Measurements from ENCODE around the gene DOK1.

The DOK1 gene

DNA sequence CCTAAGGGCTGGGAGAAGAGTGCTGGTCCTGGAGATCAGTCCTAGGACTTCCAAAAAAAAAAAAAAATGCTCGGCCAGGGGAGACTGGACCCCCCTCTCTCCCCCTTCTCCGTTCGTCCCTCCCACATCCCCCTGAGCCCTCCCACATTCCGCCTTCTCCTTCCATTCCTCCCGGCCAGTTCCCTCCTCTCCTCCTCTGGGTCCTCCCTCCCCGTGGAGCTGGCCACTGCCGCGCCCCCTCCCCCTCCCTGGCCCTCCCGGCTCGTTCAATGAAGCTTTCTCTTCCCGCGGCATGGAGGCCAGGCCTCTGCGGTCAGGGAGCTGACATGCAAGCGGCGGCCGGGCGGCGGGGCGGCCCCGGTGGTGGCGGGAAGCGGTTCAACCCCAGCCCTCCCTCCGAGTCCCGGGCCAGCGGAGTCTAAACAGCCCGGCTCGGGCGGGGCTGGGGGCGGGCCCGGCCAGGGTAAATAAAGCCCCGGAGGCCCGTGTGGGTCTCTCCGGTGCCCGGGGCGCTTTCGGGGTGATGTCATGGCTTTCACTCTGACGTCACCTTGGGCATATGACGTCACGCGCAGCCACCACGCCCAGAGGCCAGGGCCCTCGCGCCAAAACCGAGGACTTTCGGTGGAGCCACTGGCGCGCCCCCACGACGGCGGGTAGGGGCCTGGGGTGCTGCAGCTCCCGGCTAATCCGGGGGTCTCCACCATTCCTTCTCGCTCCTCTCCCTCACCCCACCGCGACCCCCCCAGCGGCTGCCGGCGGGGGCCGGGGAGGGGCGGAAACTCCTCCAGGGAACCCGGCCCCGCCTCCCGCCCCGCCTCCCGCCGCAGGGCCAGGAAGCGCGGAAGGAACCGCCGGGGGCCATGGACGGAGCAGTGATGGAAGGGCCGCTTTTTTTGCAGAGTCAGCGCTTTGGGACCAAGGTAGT is at the start of gene DOK1, which contains the start of gene LOXL3:
Gene DOK1 (plus strand): TSS at position 829 of the 928 bp plus-strand sequence. CDS start 35 bp downstream, at position 864.
Gene LOXL3 (minus strand): TSS at position 51 of the 928 bp plus-strand sequence. CDS start 1,308 bp downstream, outside the sequence.
- peak; percentile 92 for DNase-seq

DNA sequence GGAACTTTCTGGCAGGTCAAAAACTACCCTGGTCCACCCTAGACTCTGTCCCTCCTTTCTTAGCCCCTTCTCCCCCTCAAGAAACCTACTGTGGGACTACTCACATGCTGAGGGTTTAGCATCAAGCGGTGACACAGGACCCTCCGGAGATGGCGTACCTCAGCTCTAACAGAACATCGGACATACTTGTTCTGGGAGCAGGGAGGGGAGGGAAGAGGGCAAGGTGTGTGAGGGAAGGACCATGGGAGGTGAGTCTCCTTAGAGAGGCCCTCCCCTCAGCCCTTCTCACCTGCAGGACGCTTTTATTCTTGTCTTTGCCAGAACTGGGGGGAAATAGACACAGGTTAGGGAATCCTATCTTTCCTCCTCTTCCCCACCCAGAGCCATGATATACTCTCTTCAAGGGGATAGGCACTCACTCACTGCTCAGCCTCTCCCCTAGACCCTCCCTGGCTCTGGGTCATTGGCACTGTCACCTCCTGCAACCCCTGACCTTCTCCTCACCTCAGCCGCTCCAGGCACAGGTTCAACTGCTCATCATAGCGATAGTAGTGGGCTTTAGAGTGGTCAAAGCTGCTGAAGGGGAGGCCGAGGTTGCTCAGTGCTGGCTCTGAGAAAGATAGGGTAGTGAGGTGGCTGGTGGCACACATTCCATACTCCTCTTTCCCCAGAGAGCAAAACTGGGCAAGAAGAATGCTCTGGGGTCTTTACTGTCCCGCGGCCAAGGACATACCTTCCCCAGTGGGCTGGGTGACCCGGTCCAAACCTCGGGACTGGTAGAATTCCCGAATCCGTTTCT is 48.9 kb upstream of the DOK1 start:
- DNase-seq: no peak

DNA sequence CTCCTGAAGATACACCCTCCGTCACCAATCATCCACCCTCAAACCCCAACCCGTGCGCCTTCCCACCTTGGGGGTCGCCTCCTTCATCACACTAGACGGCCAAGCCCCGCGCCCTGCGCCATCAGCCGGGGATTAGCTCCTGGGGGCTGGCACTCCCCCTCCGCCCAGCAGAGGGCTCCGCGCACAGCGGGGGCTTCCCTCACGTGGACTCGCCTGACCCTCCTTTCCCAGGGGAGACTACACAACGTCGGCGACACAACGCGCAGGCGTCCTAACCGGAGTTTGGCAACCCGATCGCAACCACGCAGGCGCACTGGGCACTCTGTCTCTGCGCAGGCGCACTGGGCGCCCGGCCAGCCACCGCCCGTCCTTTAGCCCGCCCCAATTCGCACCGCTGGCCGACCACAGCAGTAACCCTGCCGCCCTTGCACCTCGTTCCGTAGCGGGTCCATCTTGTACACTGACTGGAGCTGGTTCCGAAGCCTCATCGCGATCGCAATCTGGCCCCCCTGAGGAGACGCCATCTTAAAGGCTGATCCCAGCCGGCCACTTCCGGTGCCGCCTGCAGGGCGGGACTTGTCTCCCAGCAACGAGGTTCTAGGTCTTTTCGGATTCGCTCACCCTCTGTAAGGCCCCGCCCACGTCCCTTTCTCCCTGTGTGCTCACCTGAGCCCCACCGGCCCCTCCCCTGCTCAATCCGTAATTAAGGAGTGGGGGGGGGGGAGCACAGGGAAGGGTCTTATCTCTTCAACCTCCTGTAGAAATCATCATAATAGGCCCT is 47.2 kb upstream of the DOK1 start, which contains the start of gene PCGF1:
Gene PCGF1 (minus strand): TSS at position 551 of the 781 bp plus-strand sequence. CDS start 27 bp downstream, at position 524.
- peak; percentile 98 for DNase-seq

DNA sequence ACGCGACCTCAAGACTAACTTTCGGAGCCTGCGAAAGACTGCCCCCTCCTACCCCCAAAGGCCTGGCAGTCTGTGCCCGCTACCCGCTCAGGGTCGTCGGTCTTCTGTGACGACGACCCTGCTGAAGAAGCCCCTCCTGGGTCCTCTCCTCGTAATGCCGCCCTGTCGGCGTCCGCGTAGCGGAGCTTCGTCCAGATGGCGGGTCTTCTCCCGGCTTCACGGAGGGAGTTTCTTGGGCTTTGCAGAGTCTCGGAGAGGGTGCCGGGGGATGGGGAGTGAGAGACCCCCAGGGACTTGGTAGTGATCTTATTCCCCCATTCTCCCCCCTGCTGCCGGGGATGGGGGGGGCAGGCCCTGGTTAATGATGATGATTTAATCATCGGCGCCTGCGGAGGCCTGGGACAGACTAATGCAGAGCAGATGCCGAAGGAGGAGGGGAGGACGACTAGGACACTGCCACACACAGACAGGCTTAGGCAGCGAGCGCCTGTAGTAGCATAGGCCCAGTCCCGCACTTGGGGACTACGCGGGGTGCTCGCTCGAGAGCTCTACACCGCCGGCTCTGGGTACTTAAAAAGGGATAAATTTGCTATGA is 46.5 kb upstream of the DOK1 start:
- peak; percentile 93 for DNase-seq

DNA sequence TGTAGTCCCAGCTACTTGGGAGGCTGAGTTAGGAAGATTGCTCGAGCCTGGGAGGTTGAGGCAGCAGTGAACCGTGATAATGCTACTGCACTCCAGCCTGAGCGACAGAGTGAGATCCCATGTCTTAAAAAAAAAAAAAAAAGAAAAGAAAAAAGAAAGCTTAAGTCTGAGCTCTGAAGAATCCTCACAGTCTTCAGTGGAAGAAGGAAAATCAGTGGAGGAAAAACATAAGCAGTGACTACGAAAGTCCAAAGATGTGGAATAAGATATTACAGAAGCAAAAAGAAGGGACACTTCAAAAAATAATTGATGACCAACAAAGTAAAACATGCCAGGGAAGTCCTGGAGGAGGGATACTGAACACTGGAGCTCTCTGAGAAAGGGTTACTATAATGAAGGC is 44.2 kb upstream of the DOK1 start:
- DNase-seq: no peak

DNA sequence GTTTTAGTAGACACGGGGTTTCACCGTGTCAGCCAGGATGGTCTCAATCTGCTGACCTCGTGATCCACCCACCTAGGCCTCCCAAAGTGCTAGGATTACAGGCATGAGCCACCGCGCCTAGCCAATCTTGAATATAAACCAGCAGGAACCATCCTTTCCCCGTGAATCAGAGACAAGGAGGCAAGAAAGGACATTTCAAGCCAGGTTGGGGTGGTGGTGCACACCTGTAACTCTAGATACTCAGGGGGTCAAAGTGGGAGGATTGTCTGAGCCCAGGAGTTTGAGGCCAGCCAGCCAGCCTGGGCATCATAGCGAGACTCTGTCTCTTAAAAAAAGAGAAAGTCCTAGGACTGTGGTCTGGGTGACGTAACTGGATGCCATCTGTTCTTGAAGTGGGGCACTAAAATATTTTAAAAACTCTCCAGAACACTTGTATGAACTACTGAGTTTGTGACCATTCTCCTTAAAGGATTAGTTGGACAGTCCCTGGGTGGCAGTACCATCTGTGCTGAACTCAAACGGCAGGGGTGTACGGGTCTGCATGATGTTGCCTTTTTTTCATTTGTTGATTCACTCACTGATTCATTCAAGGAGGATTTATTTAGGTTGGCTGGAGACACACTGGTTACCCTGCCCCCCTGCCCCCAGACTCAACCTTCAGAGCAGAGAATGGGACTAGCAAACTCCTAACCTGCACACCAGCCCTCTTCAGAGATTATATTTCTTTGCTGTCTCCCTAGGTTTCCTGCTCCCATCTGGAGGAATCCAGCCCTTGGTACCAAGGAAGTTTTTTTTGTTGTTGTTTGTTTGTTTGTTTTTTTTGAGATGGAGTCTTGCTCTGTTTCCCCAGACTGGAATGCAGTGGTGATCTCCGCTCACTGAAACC is 43.2 kb upstream of the DOK1 start:
- no peak for DNase-seq

DNA sequence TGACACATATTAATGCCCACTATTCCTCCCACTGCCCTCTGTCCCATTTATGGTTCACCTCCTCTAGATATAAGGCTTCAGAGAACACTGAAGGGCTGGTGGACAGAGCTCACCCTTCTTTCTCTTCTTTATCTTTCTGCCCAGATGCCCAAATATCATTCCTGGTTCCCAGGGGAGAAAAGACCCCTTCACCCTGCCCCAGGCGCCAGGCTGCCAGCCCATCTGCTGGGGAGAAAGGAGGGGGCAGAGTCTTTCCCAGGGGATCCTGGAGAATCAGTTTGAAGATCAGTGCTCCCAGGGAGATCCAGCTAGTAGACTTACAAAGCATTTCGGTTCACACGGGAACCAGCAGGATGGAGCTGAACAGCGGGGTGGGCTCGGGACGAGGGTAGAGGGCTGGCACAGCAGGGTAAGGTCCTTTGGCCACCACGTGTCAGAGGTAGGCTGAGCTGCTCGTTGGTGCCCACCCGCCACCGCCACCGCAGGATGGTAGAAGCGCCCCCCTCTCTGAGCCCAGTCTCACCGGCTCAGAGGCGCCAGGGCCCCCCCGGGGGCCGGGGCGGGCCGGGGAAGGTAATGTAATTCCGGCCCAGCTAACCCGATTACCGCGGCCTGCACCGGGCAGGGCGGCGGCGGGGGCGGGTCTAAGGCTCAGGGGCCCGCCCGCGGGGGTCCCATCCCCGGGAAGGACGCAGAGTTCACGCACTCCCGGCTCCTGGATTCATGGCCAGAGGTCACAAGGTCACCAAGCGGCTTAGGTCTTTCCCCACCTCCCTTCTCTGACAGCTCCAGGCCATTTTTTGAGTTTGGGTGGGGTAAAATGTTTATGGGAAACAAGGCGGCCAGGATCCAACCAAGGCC is 41.5 kb upstream of the DOK1 start:
- DNase-seq: no peak

DNA sequence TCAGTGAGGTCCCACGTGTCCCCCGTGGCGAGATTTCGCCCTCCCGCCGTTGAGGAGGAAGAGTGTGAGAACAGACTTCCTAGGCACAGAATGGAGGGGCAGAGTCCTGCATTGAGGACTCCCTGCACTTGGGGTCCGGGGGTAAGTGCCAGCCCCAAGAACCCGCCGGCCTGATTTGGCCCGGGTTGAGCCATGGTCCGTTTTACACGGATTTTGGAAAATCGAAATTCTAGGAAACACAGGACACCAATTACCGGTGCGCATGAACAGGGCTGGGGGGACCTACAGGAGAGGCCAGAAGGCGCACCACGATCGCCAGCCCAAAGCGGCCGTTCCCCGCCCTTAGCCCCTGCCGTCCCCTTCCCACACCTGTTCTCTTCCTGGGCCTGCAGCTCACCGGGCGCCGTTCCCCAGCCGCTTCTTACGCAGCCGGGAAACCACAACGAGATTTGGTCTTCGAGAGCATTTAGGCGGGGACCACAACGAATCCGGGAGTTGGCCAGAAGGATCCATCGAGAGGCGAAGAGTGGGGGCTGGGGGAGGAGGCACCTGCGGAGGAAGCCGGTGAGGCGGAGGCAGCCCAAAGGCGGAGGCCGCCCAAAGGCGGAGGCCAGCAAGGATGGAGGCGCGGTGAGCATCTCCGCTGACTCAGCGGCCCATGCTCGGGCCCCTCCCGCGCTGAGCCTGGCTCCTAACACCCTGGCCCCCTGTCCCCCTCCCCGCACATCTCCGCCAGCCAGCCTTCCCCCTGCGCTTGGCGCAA is 40.7 kb upstream of the DOK1 start:
- no peak for DNase-seq

DNA sequence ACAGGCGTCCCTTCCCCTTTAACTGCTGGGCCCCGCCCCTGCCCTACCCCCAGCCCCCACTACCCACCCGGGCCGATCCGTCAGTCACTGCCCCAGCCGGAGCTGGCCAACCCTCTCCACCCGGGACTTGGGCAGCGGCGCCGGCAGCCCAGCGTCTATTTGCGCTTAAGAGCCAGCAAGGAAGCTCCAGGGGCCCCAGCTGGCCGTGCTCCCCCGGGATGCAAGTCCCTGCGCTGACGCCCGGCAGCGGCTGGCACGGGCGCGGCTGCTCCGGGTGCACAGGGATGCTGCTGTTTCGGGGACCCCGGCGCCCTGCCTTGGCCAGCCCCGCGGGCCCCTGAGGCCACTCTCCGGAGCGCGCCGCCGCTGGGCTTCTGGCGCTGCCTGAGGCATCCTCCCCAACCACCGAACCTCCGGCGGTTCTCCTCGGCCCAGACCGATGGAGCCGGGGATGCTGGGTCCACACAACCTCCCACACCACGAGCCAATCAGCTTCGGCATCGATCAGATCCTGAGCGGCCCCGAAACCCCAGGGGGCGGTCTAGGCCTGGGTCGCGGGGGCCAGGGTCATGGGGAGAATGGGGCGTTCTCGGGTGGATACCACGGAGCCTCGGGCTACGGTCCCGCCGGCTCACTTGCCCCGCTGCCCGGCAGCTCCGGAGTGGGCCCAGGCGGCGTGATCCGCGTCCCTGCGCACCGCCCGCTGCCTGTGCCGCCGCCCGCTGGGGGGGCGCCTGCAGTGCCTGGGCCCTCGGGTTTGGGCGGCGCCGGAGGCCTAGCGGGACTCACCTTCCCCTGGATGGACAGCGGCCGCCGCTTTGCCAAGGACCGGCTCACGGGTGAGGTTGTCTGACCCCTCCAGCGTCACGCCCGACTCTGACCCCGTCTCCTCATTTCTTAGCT is 39.9 kb upstream of the DOK1 start, which contains the start of gene TLX2:
Gene TLX2 (plus strand): TSS at position 83 of the 903 bp plus-strand sequence. CDS start 357 bp downstream, at position 440.
- no peak for DNase-seq

DNA sequence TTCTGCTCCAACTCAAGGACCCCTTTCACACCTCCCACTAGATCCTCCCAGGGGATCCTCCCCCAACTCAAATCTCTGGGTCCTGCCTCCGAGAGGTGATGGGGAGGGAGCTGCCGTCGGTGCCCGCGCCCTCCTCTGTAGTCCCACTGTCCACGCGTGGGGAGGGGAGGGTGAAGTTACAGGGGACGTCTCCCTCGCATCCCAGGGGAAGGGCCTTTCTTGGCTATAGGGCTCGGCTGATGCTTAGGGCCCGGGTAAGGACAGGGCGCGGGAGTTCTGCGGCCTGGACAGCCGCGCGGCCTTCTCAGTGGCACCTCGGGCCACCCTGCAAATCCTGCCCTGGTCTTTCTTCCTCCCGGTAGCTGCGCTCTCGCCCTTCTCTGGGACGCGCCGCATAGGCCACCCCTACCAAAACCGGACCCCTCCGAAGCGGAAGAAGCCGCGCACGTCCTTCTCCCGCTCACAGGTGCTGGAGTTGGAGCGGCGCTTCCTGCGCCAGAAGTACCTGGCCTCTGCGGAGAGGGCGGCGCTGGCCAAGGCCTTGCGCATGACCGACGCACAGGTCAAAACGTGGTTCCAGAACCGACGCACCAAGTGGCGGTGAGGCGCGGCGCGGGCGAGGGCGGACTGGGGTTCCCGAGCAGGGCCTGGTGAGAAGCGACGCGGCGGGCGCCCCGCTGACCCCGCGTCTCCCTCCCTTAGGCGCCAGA is 39.1 kb upstream of the DOK1 start:
- no peak for DNase-seq

DNA sequence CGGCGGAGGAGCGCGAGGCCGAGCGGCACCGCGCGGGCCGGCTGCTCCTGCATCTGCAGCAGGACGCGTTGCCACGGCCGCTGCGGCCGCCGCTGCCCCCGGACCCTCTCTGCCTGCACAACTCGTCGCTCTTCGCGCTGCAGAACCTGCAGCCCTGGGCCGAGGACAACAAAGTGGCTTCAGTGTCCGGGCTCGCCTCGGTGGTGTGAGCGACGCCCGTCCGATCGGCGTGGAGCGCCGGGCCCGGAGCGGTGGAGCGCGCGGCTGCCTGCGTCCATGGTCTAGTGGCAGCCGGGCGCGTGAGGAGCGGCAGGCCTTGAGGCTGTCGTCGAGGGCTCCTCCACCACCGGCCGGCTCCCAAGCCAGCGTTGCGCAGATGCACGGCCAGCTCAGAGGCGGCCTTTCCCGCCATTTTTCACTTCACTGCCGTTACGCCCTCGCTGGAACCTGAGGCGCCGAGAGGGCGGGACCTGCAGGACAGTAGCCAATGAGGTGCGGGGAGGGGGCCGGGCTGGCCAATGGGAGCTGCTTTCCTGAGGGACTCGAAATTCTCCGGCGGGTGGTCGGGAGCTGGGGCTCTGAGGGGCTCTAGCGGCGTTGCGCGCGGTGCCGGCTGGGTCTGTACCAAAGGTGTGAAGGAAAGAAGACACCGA is 38.4 kb upstream of the DOK1 start:
- DNase-seq: peak; percentile 58

DNA sequence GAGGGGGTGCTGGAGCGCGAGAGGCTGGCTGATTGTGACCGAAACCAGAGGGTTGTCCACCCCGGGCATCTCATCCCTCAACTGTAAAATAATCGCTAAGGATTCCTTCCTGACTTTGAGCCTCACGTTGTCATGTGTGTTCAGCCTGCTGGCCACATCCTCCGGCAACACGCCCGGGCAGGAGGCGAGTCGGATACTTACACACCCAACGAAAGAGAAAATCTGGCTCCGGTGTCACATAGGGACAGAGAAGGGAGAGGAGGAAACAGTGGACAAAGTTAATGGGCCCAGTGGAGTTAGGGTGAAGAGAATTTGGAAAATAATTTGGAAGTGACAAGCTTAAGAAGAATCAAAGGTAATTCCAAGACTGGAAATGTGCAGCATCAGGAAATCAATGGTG is 37.9 kb upstream of the DOK1 start:
- DNase-seq: no peak

DNA sequence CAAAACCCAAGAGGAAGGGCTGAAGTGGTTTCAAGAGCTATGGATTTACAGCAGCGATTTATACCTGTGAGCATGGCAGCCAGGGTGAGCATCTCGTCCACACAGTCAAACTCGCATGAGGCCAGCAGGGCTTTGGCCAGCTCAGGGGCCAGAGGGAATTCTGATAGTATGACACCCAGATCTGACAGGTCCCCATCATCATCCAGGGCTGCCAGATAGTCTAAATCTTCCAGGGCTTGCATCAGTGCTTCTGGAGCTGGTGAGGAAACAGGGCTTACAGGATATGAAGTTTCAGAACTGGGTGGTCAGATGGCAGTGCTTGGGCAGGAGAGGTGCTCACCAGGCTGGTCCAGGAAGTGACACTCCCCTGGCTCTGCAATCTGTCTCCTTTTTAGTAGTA is 32.0 kb upstream of the DOK1 start:
- no peak for DNase-seq

DNA sequence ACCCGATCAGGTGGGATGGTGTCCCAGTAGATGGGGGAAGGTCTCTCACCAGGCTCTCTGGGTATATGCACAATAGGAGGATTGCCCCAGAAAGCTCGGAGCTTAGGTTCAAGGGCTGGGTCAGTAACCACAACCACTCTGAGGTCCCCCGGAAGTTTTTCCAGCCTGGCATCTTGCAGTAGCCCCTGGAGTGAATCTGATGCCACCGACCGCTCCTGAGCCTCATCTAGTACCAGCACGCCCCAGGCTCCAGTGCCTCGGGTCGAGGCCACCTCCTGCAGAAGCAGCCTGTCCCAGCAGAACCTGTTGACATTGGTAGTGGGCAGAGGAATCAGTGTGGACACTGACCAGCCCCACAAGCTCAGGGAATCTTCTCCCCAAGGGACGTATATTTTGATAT is 30.5 kb upstream of the DOK1 start:
- no peak for DNase-seq

DNA sequence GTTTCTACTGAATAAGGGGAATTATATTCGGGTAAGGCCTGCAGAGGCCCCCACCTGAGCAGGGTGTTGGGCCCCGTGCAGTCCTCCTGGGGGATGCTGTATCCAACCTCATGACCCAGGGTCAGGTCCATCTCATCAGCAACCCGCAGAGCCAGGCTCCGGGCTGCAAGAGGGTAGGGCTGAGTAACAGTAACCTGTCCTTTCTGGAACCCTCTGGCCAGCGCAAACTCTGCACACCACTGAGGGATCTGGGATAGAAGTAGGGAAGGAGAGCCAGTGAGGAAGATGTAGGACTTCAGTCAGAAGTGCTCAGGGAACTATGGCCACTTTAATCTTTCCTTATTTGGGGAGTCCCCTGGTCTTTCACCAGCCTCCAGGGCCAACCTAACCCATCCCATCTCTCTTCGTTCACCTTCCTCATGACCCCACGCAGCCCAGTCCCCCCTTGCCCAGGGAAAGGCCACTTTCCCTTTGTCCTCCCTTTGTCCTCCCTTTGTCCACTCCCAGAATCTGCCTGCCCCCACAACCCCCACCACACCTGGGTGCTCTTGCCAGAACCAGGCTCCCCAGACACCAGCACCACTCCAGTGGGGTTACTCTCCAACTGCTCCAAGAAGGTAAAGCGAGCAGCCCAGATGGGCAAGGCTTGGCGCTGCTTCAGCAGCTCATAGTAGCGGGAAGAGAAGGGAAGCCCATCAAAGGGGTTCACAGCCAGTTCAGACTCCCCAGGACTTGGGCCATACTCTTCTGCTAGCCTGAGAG is 29.4 kb upstream of the DOK1 start:
- DNase-seq: no peak

Measured in fibroblast of skin of right quadriceps (primary cell).